Adrenal gland (tissue), 12 donors: ENCODE measurements around the gene SBK2. TPM values are rescaled to one million over a fixed set of nuclear protein-coding genes. Genes with fewer than 3 reads are reported as not detected.

Source experiments
- DNase-seq, 7 donors: peaks; one replicate each; pipeline ENCODE4 v3.0.0-alpha.2; 2019 to 2020
- H3K27ac ChIP-seq, 5 donors: fragments of 200-600 bp; sonication (generic) in 4 of 5; 1 replicate in 3 of 5; 2 replicates in 2 of 5; pipeline versions ENCODE4 v1.5.1 to v1.8.0; 2016 to 2020; ENCODE audit warnings: mild to moderate bottlenecking in 1 of 5
- H3K27me3 ChIP-seq: fragments of 200-600 bp; 2 replicates; pipeline ENCODE4 v1.8.0; 2021
- H3K36me3 ChIP-seq, 2 donors: fragments of 200-600 bp; replicated peaks in 1 of 2; 1 replicate in 1 of 2; 2 replicates in 1 of 2; pipeline versions ENCODE4 v1.5.1 to v1.8.0; 2018 to 2022
- H3K4me1 ChIP-seq, 2 donors: fragments of 200-600 bp; replicated peaks in 1 of 2; 1 replicate in 1 of 2; 2 replicates in 1 of 2; pipeline versions ENCODE4 v1.5.1 to v1.8.0; 2018 to 2021
- H3K4me3 ChIP-seq, 4 donors: fragments of 200-600 bp; sonication (generic) in 3 of 4; one replicate each; pipeline ENCODE4 v1.5.1; 2016 to 2018
- H3K9me3 ChIP-seq, 3 donors: fragments of 200-600 bp; sonication (generic) in 1 of 3; replicated peaks in 1 of 3; 1 replicate in 2 of 3; 2 replicates in 1 of 3; pipeline versions ENCODE4 v1.5.1 to v1.8.0; 2016 to 2021
- POLR2A ChIP-seq, 2 donors: fragments of 450-650 bp; IDR thresholded peaks; one replicate each; pipeline ENCODE4 v1.6.1; 2017; ENCODE audit warnings: antibody characterized with exemption in 2 of 2, mild to moderate bottlenecking in 2 of 2, moderate library complexity in 1 of 2
- WGBS, 4 donors: extraction: QIAGEN DNeasy Blood & Tissue Kit in 2 of 4; methylation state at CpG; one replicate each; pipeline versions ENCODE4 v1.1.5 to v1.1.7; 2013 to 2017; 5-methylcytosine and 5-hydroxymethylcytosine counted together
- intact Hi-C, 2 donors: fragments of 100-400 bp; cut with DNase I; formaldehyde crosslinking; loops; one replicate each; pipeline versions ENCODE4 v1.14.1 to v1.15.0; 2022 to 2023
- polyA plus RNA-seq, 3 donors: library from polyadenylated mRNA; stranded (reverse); fragments of 200-250 nt in 2 of 3; fragments of 350-450 nt in 1 of 3; fragmentation: Illumina TruSeq in 1 of 3; extraction: RNeasy Lipid Tissue Mini Kit (QIAGEN cat#74804) in 1 of 3; gene quantifications; one replicate each; pipeline ENCODE4 v1.2.3, GENCODE V29; 2013 to 2014
- total RNA-seq, 9 donors: library from RNA; depleted of rRNA in 4 of 9; stranded (reverse); fragments of >200 nt in 4 of 9; fragments of 120-200 nt in 1 of 9; fragmentation: NEBNext Ultra II Directional in 1 of 9; extraction: Animal tissue kit (Norgen Biotek cat#: 25700) in 1 of 9; gene quantifications; one replicate each; pipeline versions ENCODE4 v1.1.0 to v1.2.4, GENCODE V29; 2013 to 2023
- TF ChIP-seq, protein P1 (sequence below), 6 experiments: fragments of 450-650 bp in 4 of 6; fragments of 200-600 bp in 2 of 6; sonication (generic) in 1 of 6; IDR thresholded peaks; 1 replicate in 5 of 6; 2 replicates in 1 of 6; pipeline versions ENCODE4 v1.5.1 to v1.8.0; 2016 to 2021; ENCODE audit warnings: antibody characterized with exemption in 6 of 6, mild to moderate bottlenecking in 2 of 6, moderate library complexity in 1 of 6
- donor health status: healthy with polysubstance abuse.
- donor health status: Bipolar disorder and iron deficiency.
- donor health status: DM: yes; HTN: yes; CAD: no.
- donor health status: DM: no; HTN: no; CAD: no.
- donor health status: DM: no; HTN: no; CAD: no.
- donor health status: DM: yes; HTN: yes; CAD: no.

The SBK2 gene
- total and polyA plus RNA-seq, 12 donors = not detected

DNA sequence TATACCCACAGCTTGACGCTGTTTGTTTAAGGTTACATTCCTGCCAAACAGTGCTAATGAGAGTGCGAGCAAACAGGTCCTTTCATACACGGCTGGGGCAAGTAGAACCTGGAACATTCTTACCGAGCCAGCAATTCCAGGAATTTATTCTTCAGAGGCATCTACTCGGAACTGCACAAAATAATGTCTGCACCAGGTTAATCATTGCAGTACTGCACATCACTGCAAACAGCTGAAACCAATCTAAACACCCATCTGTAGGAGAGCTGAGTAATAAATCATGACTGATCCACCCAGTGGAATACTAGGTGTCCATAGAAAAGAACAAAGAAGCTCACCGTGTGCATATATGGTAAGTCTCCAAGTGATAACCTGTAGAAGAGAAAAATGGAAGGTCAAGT is 44.9 kb upstream of the SBK2 start:
- intact Hi-C loops = no loop called here
- Histone ChIP-seq H3K27ac (no peak overlapping the region), H3K4me3 (peak overlapping the region in 1 of 4 donors; percentile 9), H3K9me3 (no peaks in the 10 kb centered on the region), H3K27me3 (no peaks in the 10 kb centered on the region), H3K4me1 (peaks cover 23 to 26% of the 10 kb centered on the region in 2 donors), H3K36me3 (peaks cover 0 to 9% of the 10 kb centered on the region in 2 donors)
- no peak for DNase-seq
- TF ChIP-seq POLR2A (IDR thresholded peaks at IDR 0.05) = no peak
- TF ChIP-seq, protein P1, sequence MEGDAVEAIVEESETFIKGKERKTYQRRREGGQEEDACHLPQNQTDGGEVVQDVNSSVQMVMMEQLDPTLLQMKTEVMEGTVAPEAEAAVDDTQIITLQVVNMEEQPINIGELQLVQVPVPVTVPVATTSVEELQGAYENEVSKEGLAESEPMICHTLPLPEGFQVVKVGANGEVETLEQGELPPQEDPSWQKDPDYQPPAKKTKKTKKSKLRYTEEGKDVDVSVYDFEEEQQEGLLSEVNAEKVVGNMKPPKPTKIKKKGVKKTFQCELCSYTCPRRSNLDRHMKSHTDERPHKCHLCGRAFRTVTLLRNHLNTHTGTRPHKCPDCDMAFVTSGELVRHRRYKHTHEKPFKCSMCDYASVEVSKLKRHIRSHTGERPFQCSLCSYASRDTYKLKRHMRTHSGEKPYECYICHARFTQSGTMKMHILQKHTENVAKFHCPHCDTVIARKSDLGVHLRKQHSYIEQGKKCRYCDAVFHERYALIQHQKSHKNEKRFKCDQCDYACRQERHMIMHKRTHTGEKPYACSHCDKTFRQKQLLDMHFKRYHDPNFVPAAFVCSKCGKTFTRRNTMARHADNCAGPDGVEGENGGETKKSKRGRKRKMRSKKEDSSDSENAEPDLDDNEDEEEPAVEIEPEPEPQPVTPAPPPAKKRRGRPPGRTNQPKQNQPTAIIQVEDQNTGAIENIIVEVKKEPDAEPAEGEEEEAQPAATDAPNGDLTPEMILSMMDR (IDR thresholded peaks at IDR 0.05) = no peak
- WGBS, 4 donors = 22 to 33% (median 26%) methylated on average over 6 of the region's 6 CpGs

DNA sequence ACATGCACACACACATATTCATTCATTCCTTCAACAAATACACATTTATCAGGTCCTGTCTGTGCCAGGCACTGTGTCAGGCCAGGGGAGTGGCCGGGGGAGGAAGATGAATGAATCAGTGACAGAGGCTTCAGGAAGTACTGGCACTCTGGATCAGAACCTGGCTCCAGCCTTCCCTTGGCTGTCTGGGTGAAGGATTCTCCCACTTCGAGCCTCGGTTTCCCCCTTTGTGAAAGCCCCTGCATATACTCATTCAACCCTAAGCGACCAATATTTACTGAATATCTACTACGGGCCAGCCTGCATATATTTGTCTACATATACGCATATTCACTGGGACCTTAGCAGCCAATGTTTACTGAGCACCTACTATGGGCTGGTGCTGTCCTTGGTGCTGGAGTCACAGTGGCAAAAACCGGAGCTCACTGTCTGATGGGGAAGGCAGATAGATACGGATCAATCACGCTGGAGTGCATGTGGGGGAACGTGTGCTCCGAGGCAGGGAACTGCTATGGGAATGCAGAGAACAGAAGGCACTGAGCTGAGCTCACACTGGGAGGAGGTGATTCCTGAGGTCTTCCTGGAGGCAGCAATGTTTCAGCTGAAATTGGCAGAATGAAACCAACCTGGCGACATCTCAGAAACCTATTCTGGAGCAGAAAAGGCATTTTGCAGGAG is 44.4 kb upstream of the SBK2 start:
- peaks cover 0 to 9% of the 10 kb centered on the region in 2 donors for H3K36me3 ChIP-seq
- intact Hi-C loops = no loop called here

DNA sequence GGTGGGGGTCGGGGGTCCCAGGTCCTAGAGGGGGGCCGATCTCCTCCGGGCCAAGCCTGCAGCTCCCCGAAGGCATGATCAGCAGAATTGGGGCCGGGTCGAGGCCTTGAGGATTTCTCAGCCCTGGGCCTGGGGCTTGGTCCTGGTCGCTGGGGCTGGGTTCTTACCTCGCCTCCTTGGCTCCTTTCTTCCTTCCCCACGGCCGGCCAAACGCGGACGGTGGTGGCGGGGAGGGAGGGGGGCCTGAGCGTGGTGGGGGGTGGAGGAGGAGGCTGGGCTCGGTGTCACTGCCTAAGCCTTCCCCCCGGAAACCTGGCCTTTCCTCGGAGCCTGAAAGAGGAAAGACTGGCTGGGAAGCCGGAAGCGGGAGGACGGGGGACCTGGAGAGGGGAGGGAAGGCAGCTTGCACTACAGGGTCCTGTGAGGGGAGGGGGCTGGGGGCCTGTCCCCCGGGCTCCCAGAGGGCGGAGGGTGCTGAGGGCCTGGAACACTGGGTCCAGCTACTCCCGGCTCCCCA is 43.8 kb upstream of the SBK2 start, which contains the start of gene ZNF579:
ZNF579 (minus strand) TSS at position 221 of the 517 bp plus-strand sequence. CDS start 1,209 bp downstream, outside the sequence.
- peak within 1 kb of the TSS in 4 of 5 donors; percentile 71 to 91 (median 78) for H3K27ac ChIP-seq
- H3K9me3 ChIP-seq = no peaks in the 10 kb centered on the region
- TF ChIP-seq, protein P1 (IDR thresholded peaks at IDR 0.05) = no peak
- TF ChIP-seq POLR2A (IDR thresholded peaks at IDR 0.05) = peak in 1 of 2 donors; percentile 2
- peaks cover 15 to 17% of the 10 kb centered on the region in 2 donors for H3K4me1 ChIP-seq
- peak; percentile 86 to 92 (median 89) for DNase-seq
- 0 to 2% (median 0%) methylated on average over 3 to 24 of the region's 24 CpGs for WGBS, 4 donors
- peaks cover 0 to 9% of the 10 kb centered on the region in 2 donors for H3K36me3 ChIP-seq
- peak within 1 kb of the TSS in 3 of 4 donors; percentile 49 to 95 (median 56) for H3K4me3 ChIP-seq
- intact Hi-C loops = no loop called here
- no peaks in the 10 kb centered on the region for H3K27me3 ChIP-seq

More for the DNA sequence above, 44.4 kb upstream of the SBK2 start:
- WGBS, 4 donors = 27 to 35% (median 31%) methylated on average over 9 to 12 of the region's 12 CpGs
- peak overlapping the region in 4 of 5 donors; percentile 71 to 91 (median 78) for H3K27ac ChIP-seq
- TF ChIP-seq, protein P1 (IDR thresholded peaks at IDR 0.05) = no peak
- no peak for TF ChIP-seq POLR2A (IDR thresholded peaks at IDR 0.05)
- peaks cover 21 to 22% of the 10 kb centered on the region in 2 donors for H3K4me1 ChIP-seq
- no peaks in the 10 kb centered on the region for H3K27me3 ChIP-seq
- peak overlapping the region in 2 of 4 donors; percentile 56 to 95 for H3K4me3 ChIP-seq
- peak in 1 of 7 donors; percentile 25 for DNase-seq
- no peaks in the 10 kb centered on the region for H3K9me3 ChIP-seq

DNA sequence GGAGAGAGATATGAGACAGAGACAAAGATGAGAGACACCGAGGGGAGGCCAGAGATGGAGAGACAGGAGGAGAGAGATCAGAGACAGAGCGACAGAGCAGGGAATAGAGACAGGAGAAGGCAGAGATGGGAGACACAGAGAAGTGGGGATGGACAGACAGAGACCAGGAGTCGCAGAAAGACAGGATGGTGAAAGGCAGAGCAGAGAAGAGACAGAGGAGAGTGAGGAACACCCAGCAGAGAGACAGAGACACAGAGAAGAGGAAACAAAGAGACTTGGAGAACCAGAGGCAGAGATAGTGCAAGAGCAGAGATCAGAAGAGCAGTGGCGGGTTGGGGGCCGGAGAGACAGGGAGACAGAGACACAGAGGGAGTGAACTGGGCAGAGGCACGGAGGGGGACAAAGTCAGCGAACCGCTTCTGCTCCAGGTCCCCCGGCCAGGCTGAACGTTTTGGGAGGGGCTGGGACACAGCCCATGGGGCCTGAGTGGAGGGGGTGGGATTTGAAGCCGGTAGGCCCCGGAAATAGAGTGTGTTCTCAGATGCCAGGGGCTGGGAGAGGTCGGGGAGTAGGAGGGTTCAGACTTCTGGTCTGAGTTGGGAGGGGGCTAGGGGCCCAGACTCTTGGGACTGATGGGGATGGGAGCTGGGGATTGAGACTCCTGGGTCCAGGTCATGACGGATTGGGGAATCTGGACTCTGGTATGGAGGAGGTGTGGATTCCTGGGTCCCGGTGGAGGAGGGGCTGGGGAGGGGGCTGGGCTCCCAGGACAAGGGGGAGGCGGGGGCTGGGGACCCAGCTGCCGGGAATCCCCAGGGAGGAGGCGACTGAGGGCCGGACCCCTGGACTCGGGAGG is 43.1 kb upstream of the SBK2 start:
- intact Hi-C loops = no loop called here
- H3K27ac ChIP-seq = peak overlapping the region in 4 of 5 donors; percentile 71 to 91 (median 78)
- WGBS, 4 donors = 9 to 23% (median 11%) methylated on average over 11 to 20 of the region's 20 CpGs

More for the DNA sequence above, 43.1 kb upstream of the SBK2 start:
- Histone ChIP-seq H3K9me3 (no peaks in the 10 kb centered on the region), H3K36me3 (peaks cover 0 to 9% of the 10 kb centered on the region in 2 donors), H3K4me3 (peak overlapping the region in 3 of 4 donors; percentile 49 to 95 (median 56)), H3K4me1 (peaks cover 12% of the 10 kb centered on the region in 2 donors), H3K27me3 (no peaks in the 10 kb centered on the region)
- peak in 1 of 7 donors; percentile 29 for DNase-seq
- no peak for TF ChIP-seq POLR2A (IDR thresholded peaks at IDR 0.05)
- TF ChIP-seq, protein P1 (IDR thresholded peaks at IDR 0.05) = no peak
